ENCODE results near the gene GRB10. TPM values are rescaled to one million over a fixed set of nuclear protein-coding genes. Genes with fewer than 3 reads are reported as not detected.

Gene GRB10
- total RNA-seq, 4 donors from 2014 or later = 54.0 to 69.1 (median 61.6) TPM

- H3K4me1 ChIP-seq = peaks cover 0 to 4% (median 0%) of the 10 kb centered on the region in 4 donors
- no peak overlapping the region for H3K27ac ChIP-seq (replicated peaks in 1 of 4)
- no peaks in the 10 kb centered on the region for H3K36me3 ChIP-seq
- peaks cover 0 to 16% (median 0%) of the 10 kb centered on the region in 4 donors for H3K27me3 ChIP-seq
- H3K9me3 ChIP-seq = no peaks in the 10 kb centered on the region
- WGBS = 72% methylated on average over 8 of the region's 8 CpGs
- DNase-seq (ENCODE audit: extremely low spot score) = no peak
- TF ChIP-seq POLR2AphosphoS5 (IDR thresholded peaks at IDR 0.05) = peak in 1 of 2 donors; percentile 9
- no peak for TF ChIP-seq CTCF (IDR thresholded peaks at IDR 0.05)
- no peak overlapping the region for H3K4me3 ChIP-seq
- intact Hi-C loops (cut with DNase I) = no loop called here
These were observed 43.9 kb upstream of the GRB10 start for GRCh38 chr7:50826371-50827172.

- no peaks in the 10 kb centered on the region for H3K9me3 ChIP-seq
- DNase-seq (ENCODE audit: extremely low spot score) = no peak
- no peak overlapping the region for H3K27ac ChIP-seq (replicated peaks in 1 of 4)
- H3K4me3 ChIP-seq = no peak overlapping the region
- no peaks in the 10 kb centered on the region for H3K36me3 ChIP-seq
- intact Hi-C loops (cut with DNase I) = no loop called here
- WGBS = 73% methylated on average over 7 of the region's 7 CpGs
- TF ChIP-seq POLR2A (IDR thresholded peaks at IDR 0.05; ENCODE audit: low read depth) (no peak), EP300 (IDR thresholded peaks at IDR 0.05) (no peak), POLR2AphosphoS5 (IDR thresholded peaks at IDR 0.05) (no peak), CTCF (IDR thresholded peaks at IDR 0.05) (no peak)
- peaks cover 0 to 4% (median 0%) of the 10 kb centered on the region in 4 donors for H3K4me1 ChIP-seq
- H3K27me3 ChIP-seq = peaks cover 0 to 10% (median 0%) of the 10 kb centered on the region in 4 donors
These were observed 42.8 kb upstream of the GRB10 start for GRCh38 chr7:50825465-50825864.

GRCh38 chr7:50824882-50825281, 42.2 kb upstream of the GRB10 start:
- H3K9me3 ChIP-seq = no peaks in the 10 kb centered on the region
- DNase-seq (ENCODE audit: extremely low spot score) = no peak
- intact Hi-C loops (cut with DNase I) = no loop called here
- H3K4me1 ChIP-seq = peaks cover 0 to 4% (median 0%) of the 10 kb centered on the region in 4 donors
- H3K4me3 ChIP-seq = no peak overlapping the region
- H3K36me3 ChIP-seq = no peaks in the 10 kb centered on the region
- WGBS = 95% methylated on average over 4 of the region's 4 CpGs
- no peak for TF ChIP-seq POLR2A (IDR thresholded peaks at IDR 0.05; ENCODE audit: low read depth)
- no peak for TF ChIP-seq CTCF (IDR thresholded peaks at IDR 0.05)
- TF ChIP-seq EP300 (IDR thresholded peaks at IDR 0.05) = no peak
- TF ChIP-seq POLR2AphosphoS5 (IDR thresholded peaks at IDR 0.05) = no peak
- no peak overlapping the region for H3K27ac ChIP-seq (replicated peaks in 1 of 4)
- peaks cover 0 to 7% (median 0%) of the 10 kb centered on the region in 4 donors for H3K27me3 ChIP-seq

- no peak overlapping the region for H3K27ac ChIP-seq (replicated peaks in 1 of 4)
- H3K4me1 ChIP-seq = peaks cover 0 to 4% (median 0%) of the 10 kb centered on the region in 4 donors
- no peaks in the 10 kb centered on the region for H3K9me3 ChIP-seq
- TF ChIP-seq POLR2A (IDR thresholded peaks at IDR 0.05; ENCODE audit: low read depth) (no peak), CTCF (IDR thresholded peaks at IDR 0.05) (no peak), EP300 (IDR thresholded peaks at IDR 0.05) (no peak), POLR2AphosphoS5 (IDR thresholded peaks at IDR 0.05) (no peak)
- H3K36me3 ChIP-seq = no peaks in the 10 kb centered on the region
- DNase-seq (ENCODE audit: extremely low spot score) = no peak
- peaks cover 0 to 19% (median 0%) of the 10 kb centered on the region in 4 donors for H3K27me3 ChIP-seq
- H3K4me3 ChIP-seq = no peak overlapping the region
- intact Hi-C loops (cut with DNase I) = no loop called here
- 84% methylated on average over 5 of the region's 5 CpGs for WGBS
These were observed 40.0 kb upstream of the GRB10 start for GRCh38 chr7:50822706-50823105.
